Mucosa of rectum (tissue), 2 donors: ENCODE results near the gene CSMD2.

Experiments used
- H3K27ac ChIP-seq, 2 donors: one replicate each; pipeline ENCODE4 v1.7.0; 2013; ENCODE audit warnings: inconsistent platforms in 2 of 2, low read depth in 2 of 2, low read length in 2 of 2
- H3K27me3 ChIP-seq, 2 donors: one replicate each; pipeline ENCODE4 v1.7.0; 2013; ENCODE audit warnings: low read length in 2 of 2; ENCODE audit not compliant: control insufficient read depth in 2 of 2, insufficient read depth in 2 of 2
- H3K36me3 ChIP-seq, 2 donors: one replicate each; pipeline ENCODE4 v1.7.0; 2013; ENCODE audit warnings: low read length in 2 of 2; ENCODE audit not compliant: control insufficient read depth in 2 of 2, insufficient read depth in 2 of 2
- H3K4me1 ChIP-seq, 2 donors: one replicate each; pipeline ENCODE4 v1.7.0; 2013; ENCODE audit warnings: low read length in 2 of 2, mild to moderate bottlenecking in 1 of 2; ENCODE audit not compliant: control insufficient read depth in 2 of 2, insufficient read depth in 2 of 2
- H3K4me3 ChIP-seq, 2 donors: one replicate each; pipeline ENCODE4 v1.7.0; 2013; ENCODE audit warnings: low read length in 2 of 2
- H3K9ac ChIP-seq, 2 donors: one replicate each; pipeline ENCODE4 v1.7.0; 2013; ENCODE audit warnings: low read length in 2 of 2, low read depth in 1 of 2, mild to moderate bottlenecking in 1 of 2
- H3K9me3 ChIP-seq, 2 donors: one replicate each; pipeline ENCODE4 v1.7.0; 2013; ENCODE audit warnings: low read length in 2 of 2; ENCODE audit not compliant: control insufficient read depth in 2 of 2
- donor health status: healthy.
- donor health status: Normal muscosa, but diverticular disease.

The CSMD2 gene

GRCh38 chr1:33875862-33876261, 289.2 kb downstream of the CSMD2 start:
- Histone ChIP-seq H3K4me1 (no peaks in the 10 kb centered on the region), H3K9me3 (no peaks in the 10 kb centered on the region), H3K4me3 (no peak overlapping the region), H3K27ac (no peak overlapping the region), H3K36me3 (no peaks in the 10 kb centered on the region), H3K9ac (no peak overlapping the region), H3K27me3 (peaks cover 0 to 3% of the 10 kb centered on the region in 2 donors)

- no peaks in the 10 kb centered on the region for H3K9me3 ChIP-seq
- no peaks in the 10 kb centered on the region for H3K36me3 ChIP-seq
- H3K27me3 ChIP-seq = peaks cover 0 to 3% of the 10 kb centered on the region in 2 donors
- H3K4me1 ChIP-seq = no peaks in the 10 kb centered on the region
- H3K4me3 ChIP-seq = no peak overlapping the region
- no peak overlapping the region for H3K27ac ChIP-seq
- H3K9ac ChIP-seq = no peak overlapping the region
Measured at GRCh38 chr1:33874636-33875035, 290.4 kb downstream of the CSMD2 start.

GRCh38 chr1:33872683-33873082, 292.3 kb downstream of the CSMD2 start:
- Histone ChIP-seq H3K9me3 (no peaks in the 10 kb centered on the region), H3K36me3 (no peaks in the 10 kb centered on the region), H3K27ac (no peak overlapping the region), H3K27me3 (no peaks in the 10 kb centered on the region), H3K4me1 (no peaks in the 10 kb centered on the region), H3K4me3 (no peak overlapping the region), H3K9ac (no peak overlapping the region)

GRCh38 chr1:33872275-33872674, 292.8 kb downstream of the CSMD2 start:
- H3K4me3 ChIP-seq = no peak overlapping the region
- H3K36me3 ChIP-seq = no peaks in the 10 kb centered on the region
- H3K4me1 ChIP-seq = no peaks in the 10 kb centered on the region
- H3K9me3 ChIP-seq = no peaks in the 10 kb centered on the region
- H3K9ac ChIP-seq = no peak overlapping the region
- H3K27me3 ChIP-seq = no peaks in the 10 kb centered on the region
- no peak overlapping the region for H3K27ac ChIP-seq

- no peaks in the 10 kb centered on the region for H3K9me3 ChIP-seq
- no peaks in the 10 kb centered on the region for H3K4me1 ChIP-seq
- H3K4me3 ChIP-seq = no peak overlapping the region
- H3K27me3 ChIP-seq = no peaks in the 10 kb centered on the region
- no peaks in the 10 kb centered on the region for H3K36me3 ChIP-seq
- no peak overlapping the region for H3K9ac ChIP-seq
- H3K27ac ChIP-seq = no peak overlapping the region
Measured at GRCh38 chr1:33867684-33868083, 297.3 kb downstream of the CSMD2 start.

GRCh38 chr1:33866281-33866680, 298.7 kb downstream of the CSMD2 start:
- Histone ChIP-seq H3K9ac (no peak overlapping the region), H3K4me1 (no peaks in the 10 kb centered on the region), H3K27me3 (no peaks in the 10 kb centered on the region), H3K4me3 (no peak overlapping the region), H3K36me3 (no peaks in the 10 kb centered on the region), H3K9me3 (no peaks in the 10 kb centered on the region), H3K27ac (no peak overlapping the region)

- H3K27ac ChIP-seq = no peak overlapping the region
- no peaks in the 10 kb centered on the region for H3K9me3 ChIP-seq
- no peaks in the 10 kb centered on the region for H3K4me1 ChIP-seq
- no peaks in the 10 kb centered on the region for H3K36me3 ChIP-seq
- H3K9ac ChIP-seq = no peak overlapping the region
- no peaks in the 10 kb centered on the region for H3K27me3 ChIP-seq
- no peak overlapping the region for H3K4me3 ChIP-seq
Measured at GRCh38 chr1:33864460-33865389, 300.3 kb downstream of the CSMD2 start.

- no peaks in the 10 kb centered on the region for H3K36me3 ChIP-seq
- H3K9ac ChIP-seq = no peak within 1 kb of the TSS
- no peak within 1 kb of the TSS for H3K4me3 ChIP-seq
- H3K27me3 ChIP-seq = no peaks in the 10 kb centered on the region
- no peak within 1 kb of the TSS for H3K27ac ChIP-seq
- H3K9me3 ChIP-seq = no peaks in the 10 kb centered on the region
- no peaks in the 10 kb centered on the region for H3K4me1 ChIP-seq
Measured at GRCh38 chr1:33863779-33864178, 301.3 kb downstream of the CSMD2 start, which contains the start of gene HMGB4. Gene HMGB4, plus strand, starts transcription at chr1:33864079. Its CDS starts 113 bp downstream, at chr1:33864192.

GRCh38 chr1:33860671-33861070, 304.4 kb downstream of the CSMD2 start:
- H3K9ac ChIP-seq = no peak overlapping the region
- H3K4me1 ChIP-seq = no peaks in the 10 kb centered on the region
- no peaks in the 10 kb centered on the region for H3K36me3 ChIP-seq
- no peaks in the 10 kb centered on the region for H3K9me3 ChIP-seq
- no peak overlapping the region for H3K4me3 ChIP-seq
- no peaks in the 10 kb centered on the region for H3K27me3 ChIP-seq
- no peak overlapping the region for H3K27ac ChIP-seq

GRCh38 chr1:33854091-33854490, 310.9 kb downstream of the CSMD2 start:
- Histone ChIP-seq H3K9me3 (no peaks in the 10 kb centered on the region), H3K27me3 (peaks cover 0 to 3% of the 10 kb centered on the region in 2 donors)

More at GRCh38 chr1:33854091-33854490, 310.9 kb downstream of the CSMD2 start:
- no peaks in the 10 kb centered on the region for H3K4me1 ChIP-seq
- no peaks in the 10 kb centered on the region for H3K36me3 ChIP-seq
- no peak overlapping the region for H3K4me3 ChIP-seq
- H3K9ac ChIP-seq = no peak overlapping the region
- H3K27ac ChIP-seq = no peak overlapping the region
